ENCODE measurements around the gene COQ9. TPM values are rescaled to one million over a fixed set of nuclear protein-coding genes. Genes with fewer than 3 reads are reported as not detected.
"Not testable (repeated sequence)": the region's sequence is repeated elsewhere in the genome, so short reads cannot be mapped to it uniquely, and the experiment has no call there.

Gene COQ9
- total RNA-seq, 1 donor from 2014 or later: 48.3 TPM

GRCh38 chr16:57427824-57428223, 19.5 kb upstream of the COQ9 start:
- Mint-ChIP-seq H3K4me1 (no peaks in the 10 kb centered on the region), H3K4me3 (no peak overlapping the region), H3K27me3 (ENCODE audit: low read depth) (no peaks in the 10 kb centered on the region), H3K27ac (no peak overlapping the region), H3K9me3 (no peaks in the 10 kb centered on the region), H3K36me3 (peaks cover 36% of the 10 kb centered on the region)
- DNase-seq (ENCODE audit: low spot score in 2 of 2, unreplicated experiment in 2 of 2): no peak
- TF ChIP-seq, protein P1, sequence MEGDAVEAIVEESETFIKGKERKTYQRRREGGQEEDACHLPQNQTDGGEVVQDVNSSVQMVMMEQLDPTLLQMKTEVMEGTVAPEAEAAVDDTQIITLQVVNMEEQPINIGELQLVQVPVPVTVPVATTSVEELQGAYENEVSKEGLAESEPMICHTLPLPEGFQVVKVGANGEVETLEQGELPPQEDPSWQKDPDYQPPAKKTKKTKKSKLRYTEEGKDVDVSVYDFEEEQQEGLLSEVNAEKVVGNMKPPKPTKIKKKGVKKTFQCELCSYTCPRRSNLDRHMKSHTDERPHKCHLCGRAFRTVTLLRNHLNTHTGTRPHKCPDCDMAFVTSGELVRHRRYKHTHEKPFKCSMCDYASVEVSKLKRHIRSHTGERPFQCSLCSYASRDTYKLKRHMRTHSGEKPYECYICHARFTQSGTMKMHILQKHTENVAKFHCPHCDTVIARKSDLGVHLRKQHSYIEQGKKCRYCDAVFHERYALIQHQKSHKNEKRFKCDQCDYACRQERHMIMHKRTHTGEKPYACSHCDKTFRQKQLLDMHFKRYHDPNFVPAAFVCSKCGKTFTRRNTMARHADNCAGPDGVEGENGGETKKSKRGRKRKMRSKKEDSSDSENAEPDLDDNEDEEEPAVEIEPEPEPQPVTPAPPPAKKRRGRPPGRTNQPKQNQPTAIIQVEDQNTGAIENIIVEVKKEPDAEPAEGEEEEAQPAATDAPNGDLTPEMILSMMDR (IDR thresholded peaks at IDR 0.05; ENCODE audit: unreplicated experiment): no peak

DNA sequence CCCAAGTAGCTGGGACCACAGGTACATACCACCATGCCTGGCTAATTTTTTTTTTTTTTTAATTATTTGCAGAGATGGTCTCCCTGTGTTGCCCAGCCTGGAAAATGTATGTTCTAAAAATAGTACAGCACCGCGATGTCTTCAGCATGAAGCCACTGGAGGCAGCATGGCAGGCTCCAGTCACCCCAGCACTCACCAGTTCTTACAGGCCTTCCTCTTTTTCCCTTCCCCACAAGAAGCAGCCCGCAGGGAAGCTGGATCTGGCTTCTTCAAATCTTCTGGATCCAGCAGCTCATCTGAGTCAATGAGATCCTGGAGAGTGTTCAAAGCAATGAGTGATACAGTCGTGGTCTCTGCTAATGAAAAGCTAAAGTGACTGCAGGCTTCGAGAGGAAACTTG, 16.3 kb upstream of the COQ9 start:
- DNase-seq (ENCODE audit: low spot score in 2 of 2, unreplicated experiment in 2 of 2): no peak
- H3K4me3 Mint-ChIP-seq: no peak overlapping the region
- peaks cover 45% of the 10 kb centered on the region for H3K36me3 Mint-ChIP-seq
- H3K27me3 Mint-ChIP-seq (ENCODE audit: low read depth): no peaks in the 10 kb centered on the region
- H3K4me1 Mint-ChIP-seq: no peaks in the 10 kb centered on the region
- H3K27ac Mint-ChIP-seq: no peak overlapping the region
- TF ChIP-seq, protein P1 (IDR thresholded peaks at IDR 0.05; ENCODE audit: unreplicated experiment): no peak
- no peaks in the 10 kb centered on the region for H3K9me3 Mint-ChIP-seq

GRCh38 chr16:57432505-57432904, 14.8 kb upstream of the COQ9 start:
- H3K4me1 Mint-ChIP-seq: no peaks in the 10 kb centered on the region
- peaks cover 44% of the 10 kb centered on the region for H3K36me3 Mint-ChIP-seq
- TF ChIP-seq, protein P1 (IDR thresholded peaks at IDR 0.05; ENCODE audit: unreplicated experiment): no peak
- no peak for DNase-seq (ENCODE audit: low spot score in 2 of 2, unreplicated experiment in 2 of 2)
- no peaks in the 10 kb centered on the region for H3K27me3 Mint-ChIP-seq (ENCODE audit: low read depth)
- H3K27ac Mint-ChIP-seq: no peak overlapping the region
- no peaks in the 10 kb centered on the region for H3K9me3 Mint-ChIP-seq
- H3K4me3 Mint-ChIP-seq: no peak overlapping the region

DNA sequence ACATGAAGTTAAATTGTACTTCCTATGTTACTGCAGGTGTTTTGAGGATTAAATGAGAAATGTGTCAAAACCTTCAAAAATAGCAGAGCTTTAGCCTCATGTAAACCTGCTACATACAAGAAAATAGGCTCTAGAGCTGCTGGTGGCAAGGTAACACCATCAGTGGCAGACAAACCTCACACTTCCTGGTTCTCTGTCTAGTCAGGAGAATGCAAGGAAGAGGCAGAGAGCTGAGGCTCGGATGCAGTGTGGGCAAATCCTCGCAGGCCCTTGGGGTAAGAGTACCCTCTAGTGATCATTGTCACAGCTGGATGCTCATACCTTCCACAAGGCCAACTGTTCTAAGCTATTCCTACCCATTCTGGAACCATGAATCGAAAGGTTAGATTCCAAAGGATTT, 14.3 kb upstream of the COQ9 start:
- H3K9me3 Mint-ChIP-seq: no peaks in the 10 kb centered on the region
- no peak for DNase-seq (ENCODE audit: low spot score in 2 of 2, unreplicated experiment in 2 of 2)
- peaks cover 42% of the 10 kb centered on the region for H3K36me3 Mint-ChIP-seq
- no peaks in the 10 kb centered on the region for H3K27me3 Mint-ChIP-seq (ENCODE audit: low read depth)
- no peak overlapping the region for H3K4me3 Mint-ChIP-seq
- H3K4me1 Mint-ChIP-seq: no peaks in the 10 kb centered on the region
- no peak overlapping the region for H3K27ac Mint-ChIP-seq
- TF ChIP-seq, protein P1 (IDR thresholded peaks at IDR 0.05; ENCODE audit: unreplicated experiment): no peak

- no peak for DNase-seq (ENCODE audit: low spot score in 2 of 2, unreplicated experiment in 2 of 2)
- no peaks in the 10 kb centered on the region for H3K4me1 Mint-ChIP-seq
- no peak overlapping the region for H3K27ac Mint-ChIP-seq
- no peaks in the 10 kb centered on the region for H3K9me3 Mint-ChIP-seq
- TF ChIP-seq, protein P1 (IDR thresholded peaks at IDR 0.05; ENCODE audit: unreplicated experiment): no peak
- H3K36me3 Mint-ChIP-seq: peaks cover 42% of the 10 kb centered on the region
- H3K4me3 Mint-ChIP-seq: no peak overlapping the region
- H3K27me3 Mint-ChIP-seq (ENCODE audit: low read depth): no peaks in the 10 kb centered on the region
These were observed 13.3 kb upstream of the COQ9 start for GRCh38 chr16:57434003-57434402.

GRCh38 chr16:57435838-57436237, 11.4 kb upstream of the COQ9 start:
- H3K36me3 Mint-ChIP-seq: peaks cover 49% of the 10 kb centered on the region
- H3K27me3 Mint-ChIP-seq (ENCODE audit: low read depth): no peaks in the 10 kb centered on the region
- no peak overlapping the region for H3K4me3 Mint-ChIP-seq
- no peaks in the 10 kb centered on the region for H3K4me1 Mint-ChIP-seq
- no peak overlapping the region for H3K27ac Mint-ChIP-seq
- H3K9me3 Mint-ChIP-seq: peaks cover 13% of the 10 kb centered on the region
- DNase-seq (ENCODE audit: low spot score in 2 of 2, unreplicated experiment in 2 of 2): no peak
- TF ChIP-seq, protein P1 (IDR thresholded peaks at IDR 0.05; ENCODE audit: unreplicated experiment): no peak

DNA sequence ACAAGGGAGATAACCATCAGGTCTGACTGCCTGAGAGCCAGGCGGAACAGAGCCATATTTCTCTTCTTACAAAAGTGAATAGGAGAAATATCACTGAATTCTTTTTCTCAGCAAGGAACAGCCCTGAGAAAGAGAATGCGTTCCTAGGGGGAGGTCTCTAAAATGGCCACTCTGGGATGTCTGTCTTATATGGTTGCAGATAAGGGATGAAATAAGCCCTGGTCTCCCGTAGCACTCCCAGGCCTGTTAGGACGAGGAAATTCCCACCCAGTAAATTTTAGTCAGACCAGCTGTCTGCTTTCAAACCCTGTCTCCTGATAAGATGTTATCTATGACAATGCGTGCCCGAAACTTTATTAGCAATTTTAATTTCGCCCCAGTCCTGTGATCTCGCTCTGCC, 7.3 kb upstream of the COQ9 start:
- not testable (repeated sequence) for H3K4me3 Mint-ChIP-seq; H3K27me3 Mint-ChIP-seq (ENCODE audit: low read depth); DNase-seq (ENCODE audit: low spot score in 2 of 2, unreplicated experiment in 2 of 2); H3K4me1 Mint-ChIP-seq; H3K27ac Mint-ChIP-seq
- H3K9me3 Mint-ChIP-seq: peaks cover 17% of the 10 kb centered on the region
- H3K36me3 Mint-ChIP-seq: peaks cover 49% of the 10 kb centered on the region

DNA sequence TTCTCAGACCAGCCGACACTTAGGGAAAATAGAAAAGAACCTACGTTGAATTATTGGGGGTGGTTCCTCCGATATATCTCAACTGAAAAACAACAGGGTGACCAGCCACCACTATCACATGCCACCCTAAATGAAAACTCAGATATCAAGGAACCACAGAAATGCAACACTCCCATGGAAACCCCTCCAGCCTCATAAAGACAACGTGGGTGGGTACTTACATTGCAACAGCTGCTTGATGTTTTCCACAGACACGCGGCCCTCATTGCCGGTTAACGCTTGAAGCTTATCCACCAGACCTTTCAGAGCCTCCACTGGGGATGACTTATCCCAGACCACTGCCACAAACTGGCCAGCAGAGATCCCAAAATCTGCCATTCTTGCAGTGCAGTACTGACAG, 6.7 kb upstream of the COQ9 start:
- H3K4me1 Mint-ChIP-seq; H3K27ac Mint-ChIP-seq; DNase-seq (ENCODE audit: low spot score in 2 of 2, unreplicated experiment in 2 of 2); H3K27me3 Mint-ChIP-seq (ENCODE audit: low read depth); H3K4me3 Mint-ChIP-seq: not testable (repeated sequence)
- Mint-ChIP-seq H3K9me3 (peaks cover 17% of the 10 kb centered on the region), H3K36me3 (peaks cover 47% of the 10 kb centered on the region)

All from mesothelial cell of epicardium (in vitro differentiated cells).